DMS114 treated with DMSO at 0.1 percent for 48 hours (cell line): ENCODE results near the gene KRTAP2-4.
"Not testable (repeated sequence)": the region's sequence is repeated elsewhere in the genome, so short reads cannot be mapped to it uniquely, and the experiment has no call there.

Experiments
- DNase-seq: peaks from one replicate; lab custom pipeline; 2025; ENCODE audit not compliant: unreplicated experiment; lab: John Stamatoyannopoulos, UW

KRTAP2-4 gene

GRCh38 chr17:41065829-41066624 is at the start of gene KRTAP2-4:
Gene KRTAP2-4, minus strand, starts transcription at chr17:41065879. Its CDS starts 34 bp downstream, at chr17:41065845.
- no peak for DNase-seq

- no peak for DNase-seq
Measured at GRCh38 chr17:41111151-41111885, 45.6 kb upstream of the KRTAP2-4 start.

GRCh38 chr17:41108728-41109386 is 43.2 kb upstream of the KRTAP2-4 start:
- not testable (repeated sequence) for DNase-seq

GRCh38 chr17:41107941-41108450 is 42.3 kb upstream of the KRTAP2-4 start:
- no peak for DNase-seq

GRCh38 chr17:41105347-41105746 is 39.7 kb upstream of the KRTAP2-4 start, which contains the start of gene KRTAP4-9:
Gene KRTAP4-9, plus strand, starts transcription at chr17:41105389. Its CDS starts 0 bp downstream, at chr17:41105389.
- not testable (repeated sequence) for DNase-seq

GRCh38 chr17:41104386-41105038 is 38.8 kb upstream of the KRTAP2-4 start:
- DNase-seq: not testable (repeated sequence)

GRCh38 chr17:41103896-41104295 is 38.2 kb upstream of the KRTAP2-4 start:
- DNase-seq: no peak

- DNase-seq: no peak
Measured at GRCh38 chr17:41101586-41102259, 36.0 kb upstream of the KRTAP2-4 start, which contains the start of gene KRTAP4-16. Gene KRTAP4-16, minus strand, starts transcription at chr17:41102209. Its CDS starts 0 bp downstream, at chr17:41102209.

GRCh38 chr17:41099682-41100480 is 34.2 kb upstream of the KRTAP2-4 start:
- DNase-seq: not testable (repeated sequence)

GRCh38 chr17:41098481-41098880 is 32.8 kb upstream of the KRTAP2-4 start:
- no peak for DNase-seq

GRCh38 chr17:41098042-41098441 is 32.4 kb upstream of the KRTAP2-4 start, which contains the start of gene KRTAP4-8:
Gene KRTAP4-8, minus strand, starts transcription at chr17:41098142. Its CDS starts 58 bp downstream, at chr17:41098084.
- no peak for DNase-seq

- no peak for DNase-seq
Measured at GRCh38 chr17:41096055-41096454, 30.4 kb upstream of the KRTAP2-4 start.

- DNase-seq: not testable (repeated sequence)
Measured at GRCh38 chr17:41088760-41089352, 23.2 kb upstream of the KRTAP2-4 start.

- not testable (repeated sequence) for DNase-seq
Measured at GRCh38 chr17:41084100-41084856, 18.6 kb upstream of the KRTAP2-4 start, which contains the start of gene KRTAP4-7. Gene KRTAP4-7, plus strand, starts transcription at chr17:41084150. Its CDS starts 57 bp downstream, at chr17:41084207.

GRCh38 chr17:41083427-41083826 is 17.7 kb upstream of the KRTAP2-4 start:
- DNase-seq: not testable (repeated sequence)

- no peak for DNase-seq
Measured at GRCh38 chr17:41082626-41083025, 16.9 kb upstream of the KRTAP2-4 start.

GRCh38 chr17:41076788-41077187 is 11.1 kb upstream of the KRTAP2-4 start:
- no peak for DNase-seq

- DNase-seq: no peak
Measured at GRCh38 chr17:41073676-41074075, 8.0 kb upstream of the KRTAP2-4 start.
